Endothelial cell of umbilical vein (primary cell): ENCODE results near the gene CXCL16. TPM values are rescaled to one million over a fixed set of nuclear protein-coding genes. Genes with fewer than 3 reads are reported as not detected.

Source experiments
- BruUV-seq: library from RNA; stranded (reverse); fragments of 400-500 nt; replicated peaks from 2 replicates; lab custom pipeline; 2021; lab: Mats Ljungman, UMichigan
- CTCF ChIA-PET: fragments of 300-600, 350-600 bp; sonication (Branson Sonifier 250); formaldehyde crosslinking; loops from one replicate; lab custom pipeline; 2021; ENCODE audit warnings: antibody characterized with exemption, inconsistent platforms; lab: Charles Lee
- POLR2A ChIA-PET: fragments of 300-600, 350-600 bp; sonication (Branson Sonifier 250); formaldehyde crosslinking; loops from one replicate; lab custom pipeline; 2021; ENCODE audit warnings: antibody characterized with exemption, inconsistent platforms; lab: Charles Lee
- DNase-seq: peaks from one replicate; pipeline ENCODE4 v3.0.0-alpha.2; 2011; ENCODE audit warnings: low read depth, low spot score
- FAIRE-seq: peaks from 2 replicates; lab custom pipeline; 2011; peaks lifted over from hg19 to GRCh38; lab: Jason Lieb, UNC
- H2AFZ ChIP-seq: 2 replicates; pipeline ENCODE4 v1.6.0; 2012; ENCODE audit warnings: low read depth, low read length, control low read depth, inconsistent platforms
- H3K27ac ChIP-seq: 2 replicates; pipeline ENCODE4 v1.5.1; 2011; ENCODE audit warnings: low read depth, mild to moderate bottlenecking, control low read depth, low read length, moderate library complexity; ENCODE audit not compliant: insufficient read depth
- H3K27me3 ChIP-seq, 2 experiments: 2 replicates each; pipeline versions ENCODE4 v1.6.0 to v1.6.1; 2011; ENCODE audit warnings: low read length in 2 of 2, mixed read lengths in 1 of 2; ENCODE audit not compliant: control insufficient read depth in 2 of 2, insufficient read depth in 2 of 2
- H3K36me3 ChIP-seq, 2 experiments: 2 replicates in 1 of 2; 3 replicates in 1 of 2; pipeline ENCODE4 v1.5.1; 2011; ENCODE audit warnings: low read length in 2 of 2, mild to moderate bottlenecking in 1 of 2, moderate library complexity in 1 of 2; ENCODE audit not compliant: control insufficient read depth in 2 of 2, insufficient read depth in 2 of 2; ENCODE audit errors: extremely low read depth in 1 of 2
- H3K4me1 ChIP-seq: 3 replicates; pipeline ENCODE4 v1.5.1; 2011; ENCODE audit warnings: mild to moderate bottlenecking, low read length; ENCODE audit not compliant: control insufficient read depth, insufficient read depth; ENCODE audit errors: extremely low read depth
- H3K4me2 ChIP-seq: 2 replicates; pipeline ENCODE4 v1.6.1; 2011; ENCODE audit warnings: low read length, control low read depth, mixed read lengths; ENCODE audit not compliant: insufficient read depth
- H3K4me3 ChIP-seq, 3 experiments: fragments of 200-600 bp in 1 of 3; sonication (generic), shearing (Covaris generic) in 1 of 3; replicated peaks in 1 of 3; 2 replicates each; pipeline ENCODE4 v1.5.1; 2011 to 2016; ENCODE audit warnings: control low read depth in 3 of 3, low read length in 3 of 3, mild to moderate bottlenecking in 2 of 3, inconsistent platforms in 1 of 3, low read depth in 1 of 3, moderate library complexity in 1 of 3; ENCODE audit not compliant: insufficient read depth in 1 of 3
- H3K79me2 ChIP-seq: 2 replicates; pipeline ENCODE4 v1.6.0; 2012; ENCODE audit warnings: low read length, inconsistent platforms; ENCODE audit not compliant: control insufficient read depth, insufficient read depth
- H3K9ac ChIP-seq: replicated peaks from 2 replicates; pipeline ENCODE3; 2011; ENCODE audit warnings: low read length, control low read depth; ENCODE audit not compliant: insufficient read depth; ENCODE audit errors: extremely low read depth
- H3K9me1 ChIP-seq: replicated peaks from 3 replicates; pipeline ENCODE4 v1.6.0; 2011; ENCODE audit warnings: mild to moderate bottlenecking, low read length; ENCODE audit not compliant: control insufficient read depth, insufficient read depth; ENCODE audit errors: extremely low read depth
- H3K9me3 ChIP-seq: replicated peaks from 2 replicates; pipeline ENCODE4 v1.5.1; 2012; ENCODE audit warnings: low read length, inconsistent platforms; ENCODE audit not compliant: control insufficient read depth, insufficient read depth
- H4K20me1 ChIP-seq: replicated peaks from 2 replicates; pipeline ENCODE3; 2011; ENCODE audit warnings: mild to moderate bottlenecking, low read length; ENCODE audit not compliant: control insufficient read depth, insufficient read depth; ENCODE audit errors: extremely low read depth
- CTCF ChIP-seq, 2 donors: IDR thresholded peaks; 1 replicate in 1 of 2; 2 replicates in 1 of 2; pipeline ENCODE4 v1.5.1; 2011; ENCODE audit warnings: low read length in 2 of 2, mild to moderate bottlenecking in 2 of 2, moderate library complexity in 2 of 2, control low read depth in 1 of 2, inconsistent platforms in 1 of 2, low read depth in 1 of 2; ENCODE audit not compliant: insufficient read depth in 1 of 2; ENCODE audit errors: extremely low read depth in 1 of 2
- EZH2 ChIP-seq: IDR thresholded peaks from 2 replicates; pipeline ENCODE4 v1.6.1; 2012; ENCODE audit warnings: borderline replicate concordance, low read depth, mild to moderate bottlenecking, moderate library complexity, low read length, inconsistent platforms; ENCODE audit not compliant: severe bottlenecking
- FOS ChIP-seq: IDR thresholded peaks from 2 replicates; pipeline ENCODE4 v1.6.1; 2011; ENCODE audit warnings: mild to moderate bottlenecking, low read length, moderate library complexity, borderline replicate concordance; ENCODE audit not compliant: insufficient read depth
- GATA2 ChIP-seq: IDR thresholded peaks from 2 replicates; pipeline ENCODE4 v1.7.0; 2011; ENCODE audit warnings: low read depth, mild to moderate bottlenecking, moderate library complexity, mixed read lengths, low read length; ENCODE audit not compliant: insufficient read length, insufficient read depth
- JUN ChIP-seq: IDR thresholded peaks from 2 replicates; pipeline ENCODE4 v1.6.1; 2011; ENCODE audit warnings: borderline replicate concordance, low read depth; ENCODE audit not compliant: insufficient read length, insufficient read depth
- MAX ChIP-seq: IDR thresholded peaks from 2 replicates; pipeline ENCODE4 v1.6.1; 2011; ENCODE audit not compliant: insufficient read depth, insufficient read length
- MYC ChIP-seq: IDR thresholded peaks from one replicate; pipeline ENCODE4 v1.6.1; 2011; ENCODE audit warnings: mild to moderate bottlenecking, low read depth, low read length
- POLR2A ChIP-seq: IDR thresholded peaks from 2 replicates; pipeline ENCODE4 v1.6.1; 2012; ENCODE audit warnings: low read depth, mild to moderate bottlenecking, control low read depth, low read length
- dilution Hi-C: fragments of 300-500 bp; cut with MboI; formaldehyde crosslinking; loops from one replicate; pipeline ENCODE4 v1.15.0; 2019; ENCODE audit warnings: low sequenced_read_pairs; ENCODE audit not compliant: extremely low pct_ligation_motif_present
- intact Hi-C: fragments of 100-400 bp; cut with micrococcal nuclease; formaldehyde crosslinking; loops from one replicate; pipeline ENCODE4 v1.10.0; 2022
- polyA plus RNA-seq, 4 experiments: library from polyadenylated mRNA; depleted of rRNA in 3 of 4; stranded (reverse) in 3 of 4; unstranded in 1 of 4; fragments of >200 nt; gene quantifications; 2 replicates each; pipeline versions ENCODE4 v1.2.1 to v1.2.3, GENCODE V29; 2011 to 2012; ENCODE audit warnings: missing spikeins in 1 of 4
- total RNA-seq: library from RNA; stranded (reverse); gene quantifications from 2 replicates; pipeline ENCODE4 v1.2.3, GENCODE V29; 2021

CXCL16 gene
- total and polyA plus RNA-seq, 2 donors (not counting 3 experiments of a cell fraction or from before 2014, with no cell fraction given) = 4.8 to 6.1 TPM

- Histone ChIP-seq H3K9me3 (no peaks in the 10 kb centered on the region), H3K4me2 (no peak overlapping the region), H3K27ac (no peak overlapping the region), H3K4me3 (no peak overlapping the region), H3K9me1 (no peaks in the 10 kb centered on the region), H3K36me3 (no peaks in the 10 kb centered on the region), H3K9ac (no peak overlapping the region), H3K79me2 (no peaks in the 10 kb centered on the region), H3K4me1 (peaks cover 5% of the 10 kb centered on the region), H4K20me1 (no peaks in the 10 kb centered on the region), H2AFZ (no peak overlapping the region), H3K27me3 (peaks cover 14 to 19% of the 10 kb centered on the region in 2 experiments)
- dilution Hi-C loops = no loop called here
- BruUV-seq = no TSS peak
- TF ChIP-seq CTCF (IDR thresholded peaks at IDR 0.05; ENCODE audit: extremely low read depth in 1 of 2, insufficient read depth in 1 of 2, low read depth in 1 of 2, low read length in 2 of 2) (no peak), FOS (no peak), JUN (no peak), MYC (no peak), GATA2 (no peak)
- CTCF ChIA-PET = interaction anchor here (1.0 kb wide), 1 partner anchor 26 kb away, joined by 3 read pairs; no protein-coding TSS in a partner anchor
- POLR2A ChIA-PET = no interaction called here
- no peak for DNase-seq
- FAIRE-seq = no peak
- intact Hi-C loops = no loop called here
These were observed 13.7 kb upstream of the CXCL16 start for GRCh38 chr17:4753392-4753791.

- CTCF ChIA-PET = no interaction called here
These were observed 12.2 kb upstream of the CXCL16 start for GRCh38 chr17:4751932-4752331.

More at GRCh38 chr17:4751932-4752331, 12.2 kb upstream of the CXCL16 start:
- no peaks in the 10 kb centered on the region for H3K9me3 ChIP-seq
- H3K9me1 ChIP-seq = no peaks in the 10 kb centered on the region
- BruUV-seq = no TSS peak
- DNase-seq = peak; percentile 44
- H2AFZ ChIP-seq = no peak overlapping the region
- peaks cover 8% of the 10 kb centered on the region for H3K4me1 ChIP-seq
- H3K4me2 ChIP-seq = no peak overlapping the region
- TF ChIP-seq CTCF (IDR thresholded peaks at IDR 0.05; ENCODE audit: extremely low read depth in 1 of 2, insufficient read depth in 1 of 2, low read depth in 1 of 2, low read length in 2 of 2) = no peak
- no peak for TF ChIP-seq MYC
- no peak for TF ChIP-seq FOS
- TF ChIP-seq EZH2 = no peak
- TF ChIP-seq POLR2A = no peak
- no peak for TF ChIP-seq JUN
- TF ChIP-seq MAX = no peak
- intact Hi-C loops = no loop called here
- dilution Hi-C loops = no loop called here
- H3K27ac ChIP-seq = no peak overlapping the region
- H3K36me3 ChIP-seq = no peaks in the 10 kb centered on the region
- no peaks in the 10 kb centered on the region for H3K79me2 ChIP-seq
- no peak overlapping the region for H3K4me3 ChIP-seq
- peaks cover 14 to 15% of the 10 kb centered on the region in 2 experiments for H3K27me3 ChIP-seq
- H4K20me1 ChIP-seq = no peaks in the 10 kb centered on the region
- peak; percentile 28 for FAIRE-seq
- POLR2A ChIA-PET = no interaction called here
- H3K9ac ChIP-seq = no peak overlapping the region
